NK-92 (cell line): Measurements from ENCODE around the gene GSDMA.

ENCODE experiments used
- DNase-seq: peaks from one replicate; lab custom pipeline; 2025; ENCODE audit not compliant: unreplicated experiment; lab: John Stamatoyannopoulos, UW

Gene GSDMA

GRCh38 chr17:40019140-40019991 is 56.6 kb downstream of the GSDMA start:
- no peak for DNase-seq

GRCh38 chr17:40020146-40020545 is 57.3 kb downstream of the GSDMA start:
- DNase-seq: no peak

GRCh38 chr17:40021451-40021971 is 58.7 kb downstream of the GSDMA start:
- DNase-seq: no peak

- DNase-seq: no peak
Measured at GRCh38 chr17:40022497-40022896, 59.7 kb downstream of the GSDMA start.

- no peak for DNase-seq
Measured at GRCh38 chr17:40022961-40023541, 60.2 kb downstream of the GSDMA start.

GRCh38 chr17:40023590-40024292 is 60.9 kb downstream of the GSDMA start:
- DNase-seq: no peak

GRCh38 chr17:40024901-40025300 is 62.1 kb downstream of the GSDMA start:
- no peak for DNase-seq

- no peak for DNase-seq
Measured at GRCh38 chr17:40025559-40025958, 62.8 kb downstream of the GSDMA start.

GRCh38 chr17:40025991-40026815 is 63.4 kb downstream of the GSDMA start:
- no peak for DNase-seq

- DNase-seq: no peak
Measured at GRCh38 chr17:40026816-40027613, 64.2 kb downstream of the GSDMA start.
